Mesodermal cell (in vitro differentiated cells): Measurements from ENCODE around the gene DNAJC12.

Experiments used
- H3K27ac ChIP-seq: 2 replicates; pipeline ENCODE4 v1.7.0; 2013; ENCODE audit warnings: mild to moderate bottlenecking, low read depth, low read length, moderate library complexity; ENCODE audit not compliant: severe bottlenecking
- H3K36me3 ChIP-seq: 2 replicates; pipeline ENCODE4 v1.7.1; 2013; ENCODE audit warnings: mild to moderate bottlenecking, low read length, moderate library complexity; ENCODE audit not compliant: control insufficient read depth, insufficient read depth
- H3K4me1 ChIP-seq: one replicate; pipeline ENCODE4 v1.7.1; 2013; ENCODE audit warnings: mild to moderate bottlenecking, low read length; ENCODE audit not compliant: insufficient read depth, control insufficient read depth, poor library complexity, severe bottlenecking
- H3K4me3 ChIP-seq: 2 replicates; pipeline ENCODE4 v1.7.0; 2013; ENCODE audit warnings: low read length, control low read depth, mild to moderate bottlenecking; ENCODE audit not compliant: insufficient read depth, poor library complexity, severe bottlenecking; ENCODE audit errors: extremely low read depth
- H3K9me3 ChIP-seq: 2 replicates; pipeline ENCODE4 v1.7.1; 2013; ENCODE audit warnings: mild to moderate bottlenecking, low read length, moderate library complexity; ENCODE audit not compliant: control insufficient read depth
- WGBS, 2 experiments: methylation state at CpG; one replicate each; pipeline ENCODE4 v1.1.5; 2013; ENCODE audit warnings: missing lambda C conversion rate in 2 of 2; ENCODE audit not compliant: insufficient coverage in 2 of 2; 5-methylcytosine and 5-hydroxymethylcytosine counted together

Gene DNAJC12

GRCh38 chr10:67812007-67812406, 26.0 kb downstream of the DNAJC12 start:
- Histone ChIP-seq H3K4me3 (no peak overlapping the region), H3K36me3 (no peaks in the 10 kb centered on the region), H3K9me3 (no peaks in the 10 kb centered on the region), H3K4me1 (no peaks in the 10 kb centered on the region), H3K27ac (no peak overlapping the region)
- WGBS, 2 experiments, result 95 to 97% methylated on average over 2 to 3 of the region's 4 CpGs

- Histone ChIP-seq H3K9me3 (no peaks in the 10 kb centered on the region), H3K36me3 (no peaks in the 10 kb centered on the region), H3K4me1 (no peaks in the 10 kb centered on the region), H3K4me3 (no peak overlapping the region), H3K27ac (no peak overlapping the region)
- no CpG with 5 or more reads among the region's 2 CpGs for WGBS, 2 experiments
These were observed 28.9 kb downstream of the DNAJC12 start for GRCh38 chr10:67809107-67809506.

GRCh38 chr10:67808704-67809103, 29.3 kb downstream of the DNAJC12 start:
- H3K36me3 ChIP-seq, result no peaks in the 10 kb centered on the region
- no peaks in the 10 kb centered on the region for H3K4me1 ChIP-seq
- WGBS, 2 experiments, result 60% methylated on average over 1 of the region's 1 CpG; no CpG with 5 or more reads in 1 of the 2 experiments
- no peak overlapping the region for H3K4me3 ChIP-seq
- no peaks in the 10 kb centered on the region for H3K9me3 ChIP-seq
- H3K27ac ChIP-seq, result no peak overlapping the region

GRCh38 chr10:67807855-67808456, 30.0 kb downstream of the DNAJC12 start:
- Histone ChIP-seq H3K36me3 (no peaks in the 10 kb centered on the region), H3K4me3 (no peak overlapping the region), H3K4me1 (no peaks in the 10 kb centered on the region), H3K27ac (no peak overlapping the region), H3K9me3 (no peaks in the 10 kb centered on the region)
- 100% methylated on average over 1 to 2 of the region's 4 CpGs for WGBS, 2 experiments

GRCh38 chr10:67804395-67804678, 33.7 kb downstream of the DNAJC12 start:
- no peak overlapping the region for H3K27ac ChIP-seq
- H3K36me3 ChIP-seq, result no peaks in the 10 kb centered on the region
- no peak overlapping the region for H3K4me3 ChIP-seq
- no peaks in the 10 kb centered on the region for H3K9me3 ChIP-seq
- H3K4me1 ChIP-seq, result no peaks in the 10 kb centered on the region

DNA sequence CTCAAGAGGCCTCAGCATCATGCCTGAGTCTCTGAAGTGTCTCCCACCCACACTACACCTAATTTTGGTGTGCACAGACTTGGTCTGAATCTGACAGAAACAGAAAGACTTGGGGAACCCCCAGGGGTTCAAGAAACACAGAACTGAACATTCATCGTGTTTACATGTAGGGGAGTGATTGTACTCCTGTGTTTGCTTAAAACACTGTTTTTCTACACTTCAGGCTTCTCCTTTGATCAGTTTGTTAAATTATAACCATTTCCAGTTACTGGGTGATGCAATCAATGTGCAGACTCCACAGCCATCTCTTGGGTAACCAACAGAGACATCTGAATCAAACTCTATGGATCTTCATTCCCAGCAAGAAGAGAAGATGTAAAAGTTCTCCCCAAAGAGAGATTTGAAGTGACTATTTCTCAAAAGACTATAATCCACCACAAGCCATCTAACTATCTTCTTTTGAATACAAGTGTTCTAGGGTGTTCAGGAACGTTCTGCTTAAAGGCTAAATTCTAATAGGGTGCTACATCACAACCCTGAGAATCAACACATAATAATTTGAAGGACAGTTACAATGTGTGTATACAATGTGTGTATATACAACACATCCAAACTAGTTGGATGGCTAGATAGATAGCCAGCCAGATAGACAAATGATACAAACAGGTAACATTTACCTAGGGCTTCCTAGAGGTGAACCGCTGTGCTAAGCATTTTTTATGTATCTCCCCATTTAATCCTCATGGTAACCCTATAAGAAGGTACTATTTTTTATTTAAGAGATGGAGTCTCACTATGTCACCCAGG, 34.2 kb downstream of the DNAJC12 start:
- H3K27ac ChIP-seq, result no peak overlapping the region
- no peaks in the 10 kb centered on the region for H3K36me3 ChIP-seq
- no peaks in the 10 kb centered on the region for H3K4me1 ChIP-seq
- WGBS, 2 experiments, result 83 to 100% methylated on average over 1 of the region's 3 CpGs
- H3K4me3 ChIP-seq, result no peak overlapping the region
- H3K9me3 ChIP-seq, result no peaks in the 10 kb centered on the region

- H3K9me3 ChIP-seq, result no peaks in the 10 kb centered on the region
- no peaks in the 10 kb centered on the region for H3K4me1 ChIP-seq
- H3K36me3 ChIP-seq, result no peaks in the 10 kb centered on the region
- 80% methylated on average over 1 of the region's 10 CpGs; no CpG with 5 or more reads in 1 of the 2 experiments for WGBS, 2 experiments
- H3K27ac ChIP-seq, result no peak overlapping the region
- H3K4me3 ChIP-seq, result no peak overlapping the region
These were observed 35.0 kb downstream of the DNAJC12 start for GRCh38 chr10:67802767-67803538.

DNA sequence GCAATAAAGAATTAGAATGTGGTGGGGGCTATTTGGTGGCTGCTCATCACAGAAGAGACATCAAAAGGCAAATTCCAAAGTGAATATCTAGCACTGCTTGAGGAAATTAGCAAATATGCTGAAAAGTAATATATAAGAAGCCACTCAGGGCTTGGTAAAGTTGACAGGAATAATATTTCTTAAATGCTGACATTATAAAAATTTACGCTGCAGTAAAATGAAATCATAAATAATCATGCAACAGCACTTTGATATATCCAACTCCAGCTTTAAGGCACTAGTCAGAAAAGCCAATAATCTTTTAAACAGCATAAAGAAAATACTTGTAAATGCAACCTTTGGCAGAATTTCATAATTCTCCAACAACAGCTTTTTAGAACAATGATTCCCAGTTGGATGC, 36.9 kb downstream of the DNAJC12 start:
- no peak overlapping the region for H3K27ac ChIP-seq
- no CpG with 5 or more reads among the region's 1 CpG for WGBS, 2 experiments
- H3K4me3 ChIP-seq, result no peak overlapping the region
- no peaks in the 10 kb centered on the region for H3K4me1 ChIP-seq
- H3K36me3 ChIP-seq, result no peaks in the 10 kb centered on the region
- no peaks in the 10 kb centered on the region for H3K9me3 ChIP-seq

DNA sequence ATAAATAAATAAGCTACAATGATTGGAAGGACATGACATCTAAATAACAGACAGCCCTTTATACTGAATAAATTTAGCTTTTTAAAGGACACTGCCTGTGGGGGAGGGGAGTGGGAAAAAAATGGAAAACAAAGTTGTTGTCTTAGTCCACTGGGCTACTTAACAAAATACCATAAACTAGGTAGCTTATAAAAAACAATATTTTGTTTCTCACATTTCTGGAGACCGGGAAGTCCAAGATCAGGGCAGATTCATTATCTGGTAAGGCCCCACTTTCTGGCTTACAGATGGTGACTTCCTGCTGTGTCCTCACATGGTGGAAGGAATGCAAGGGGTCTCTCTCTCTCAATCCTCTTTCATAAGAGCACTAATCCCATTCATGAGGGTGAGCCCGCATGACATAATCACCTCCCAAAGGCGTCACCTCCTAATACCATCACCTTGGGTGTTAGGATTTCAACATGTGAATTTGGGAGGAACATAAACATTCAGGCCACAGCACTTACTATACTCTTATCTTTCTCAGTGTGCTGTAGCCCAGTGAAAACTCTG, 43.0 kb downstream of the DNAJC12 start:
- Histone ChIP-seq H3K4me3 (no peak overlapping the region), H3K36me3 (no peaks in the 10 kb centered on the region), H3K9me3 (no peaks in the 10 kb centered on the region), H3K27ac (no peak overlapping the region), H3K4me1 (no peaks in the 10 kb centered on the region)
- WGBS, 2 experiments, result 100% methylated on average over 1 of the region's 3 CpGs; no CpG with 5 or more reads in 1 of the 2 experiments

DNA sequence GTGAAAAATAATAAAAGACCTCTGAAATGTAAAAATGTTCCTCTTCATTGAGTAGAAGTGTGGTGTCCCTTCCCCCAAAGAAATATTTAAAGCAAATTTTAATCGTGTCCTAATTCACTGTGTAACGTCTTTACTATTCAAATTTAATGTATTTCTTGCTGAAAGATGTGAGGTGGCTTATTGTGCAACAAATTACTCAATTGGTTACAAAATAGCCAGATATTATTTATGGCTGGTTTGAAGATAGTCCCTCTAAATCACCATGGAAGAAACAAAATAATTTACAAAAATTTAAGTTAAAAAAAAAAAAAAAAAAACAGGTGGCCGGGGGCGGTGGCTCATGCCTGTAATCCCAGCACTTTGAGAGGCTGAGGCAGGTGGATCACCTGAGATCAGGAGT, 43.7 kb downstream of the DNAJC12 start:
- no peak overlapping the region for H3K4me3 ChIP-seq
- peaks cover 5% of the 10 kb centered on the region for H3K4me1 ChIP-seq
- no peaks in the 10 kb centered on the region for H3K9me3 ChIP-seq
- 100% methylated on average over 1 of the region's 4 CpGs; no CpG with 5 or more reads in 1 of the 2 experiments for WGBS, 2 experiments
- no peaks in the 10 kb centered on the region for H3K36me3 ChIP-seq
- no peak overlapping the region for H3K27ac ChIP-seq
